MM.1S (cell line): ENCODE measurements around the gene RIF1.

Experiments used
- CTCF ChIP-seq: fragments of 300-600 bp; sonication (generic); IDR thresholded peaks from 2 replicates; pipeline ENCODE4 v1.5.1; 2016; ENCODE audit warnings: antibody characterized with exemption, low read length, mixed read lengths
- EZH2 ChIP-seq: fragments of 300-600 bp; sonication (generic); optimal IDR thresholded peaks from 2 replicates; pipeline ENCODE3; 2017; ENCODE audit warnings: low read depth, mild to moderate bottlenecking, antibody characterized with exemption, low read length, mixed read lengths

GRCh38 chr2:151381266-151381665, 28.4 kb upstream of the RIF1 start:
- no peak for TF ChIP-seq CTCF
- TF ChIP-seq EZH2: no peak
